ENCODE results near the gene SLC35A4.
A peak's percentile ranks its signal among the peaks of the same experiment; 100 is the strongest.

SLC35A4 gene

GRCh38 chr5:140608722-140609121 lies 44.1 kb downstream of the SLC35A4 start:
- H3K36me3 ChIP-seq (replicated peaks): no peaks in the 10 kb centered on the region
- no peak for DNase-seq
- in situ Hi-C loops (cut with HindIII; ENCODE audit: low pct_ligation_motif_present, low sequenced_read_pairs): no loop called here
- H3K4me3 ChIP-seq (ENCODE audit: low read depth, low read length): no peak overlapping the region
- H3K27me3 ChIP-seq (replicated peaks): no peaks in the 10 kb centered on the region
- TF ChIP-seq, protein P1, sequence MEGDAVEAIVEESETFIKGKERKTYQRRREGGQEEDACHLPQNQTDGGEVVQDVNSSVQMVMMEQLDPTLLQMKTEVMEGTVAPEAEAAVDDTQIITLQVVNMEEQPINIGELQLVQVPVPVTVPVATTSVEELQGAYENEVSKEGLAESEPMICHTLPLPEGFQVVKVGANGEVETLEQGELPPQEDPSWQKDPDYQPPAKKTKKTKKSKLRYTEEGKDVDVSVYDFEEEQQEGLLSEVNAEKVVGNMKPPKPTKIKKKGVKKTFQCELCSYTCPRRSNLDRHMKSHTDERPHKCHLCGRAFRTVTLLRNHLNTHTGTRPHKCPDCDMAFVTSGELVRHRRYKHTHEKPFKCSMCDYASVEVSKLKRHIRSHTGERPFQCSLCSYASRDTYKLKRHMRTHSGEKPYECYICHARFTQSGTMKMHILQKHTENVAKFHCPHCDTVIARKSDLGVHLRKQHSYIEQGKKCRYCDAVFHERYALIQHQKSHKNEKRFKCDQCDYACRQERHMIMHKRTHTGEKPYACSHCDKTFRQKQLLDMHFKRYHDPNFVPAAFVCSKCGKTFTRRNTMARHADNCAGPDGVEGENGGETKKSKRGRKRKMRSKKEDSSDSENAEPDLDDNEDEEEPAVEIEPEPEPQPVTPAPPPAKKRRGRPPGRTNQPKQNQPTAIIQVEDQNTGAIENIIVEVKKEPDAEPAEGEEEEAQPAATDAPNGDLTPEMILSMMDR (IDR thresholded peaks at IDR 0.05; ENCODE audit: low read depth, low read length, missing control alignments): no peak
- no peak overlapping the region for H3K27ac ChIP-seq

DNA sequence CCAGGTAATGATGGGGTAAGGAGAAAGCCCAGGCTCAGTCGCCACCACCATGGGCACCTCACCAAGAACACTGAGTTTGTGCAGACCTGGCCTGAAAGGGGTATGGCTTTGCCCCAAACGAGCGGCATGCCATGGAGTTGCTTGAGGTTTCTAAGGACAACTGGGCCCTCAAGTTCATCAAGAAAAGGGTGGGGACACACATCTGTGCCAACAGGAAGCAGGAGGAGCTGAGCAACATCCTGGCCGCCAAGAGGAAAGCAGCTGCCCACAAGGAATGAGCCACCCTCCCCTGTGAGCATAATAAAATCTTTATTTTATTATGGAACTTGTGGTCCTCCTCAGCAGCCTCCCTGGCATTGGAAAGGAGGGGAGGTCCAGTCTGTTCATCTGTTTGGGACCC lies 44.5 kb downstream of the SLC35A4 start:
- Histone ChIP-seq H3K27me3 (replicated peaks) (no peaks in the 10 kb centered on the region), H3K27ac (no peak overlapping the region), H3K36me3 (replicated peaks) (no peaks in the 10 kb centered on the region), H3K4me3 (ENCODE audit: low read depth, low read length) (no peak overlapping the region)
- DNase-seq: no peak
- TF ChIP-seq, protein P1 (IDR thresholded peaks at IDR 0.05; ENCODE audit: low read depth, low read length, missing control alignments): no peak
- in situ Hi-C loops (cut with HindIII; ENCODE audit: low pct_ligation_motif_present, low sequenced_read_pairs): no loop called here

- Histone ChIP-seq H3K4me3 (ENCODE audit: low read depth, low read length) (no peak overlapping the region), H3K27me3 (replicated peaks) (no peaks in the 10 kb centered on the region), H3K36me3 (replicated peaks) (no peaks in the 10 kb centered on the region), H3K27ac (peak overlapping the region; percentile 59)
- DNase-seq: peak; percentile 88
- TF ChIP-seq, protein P1 (IDR thresholded peaks at IDR 0.05; ENCODE audit: low read depth, low read length, missing control alignments): no peak
- in situ Hi-C loops (cut with HindIII; ENCODE audit: low pct_ligation_motif_present, low sequenced_read_pairs): no loop called here
Observed at GRCh38 chr5:140611020-140611521, 46.4 kb downstream of the SLC35A4 start.
